Measurements from ENCODE around the gene RPF1.

Gene RPF1

GRCh38 chr1:84524590-84524989 lies 45.5 kb downstream of the RPF1 start:
- POLR2A ChIA-PET, result no interaction called here

GRCh38 chr1:84525779-84526178 lies 46.7 kb downstream of the RPF1 start:
- POLR2A ChIA-PET, result no interaction called here
- DNase-seq (ENCODE audit: extremely low spot score), result no peak
- CTCF ChIA-PET, result interaction anchor here (1.3 kb wide), 1 partner anchor 12 kb away, joined by 3 read pairs; no protein-coding TSS in a partner anchor

More at GRCh38 chr1:84524590-84524989, 45.5 kb downstream of the RPF1 start:
- no peak for DNase-seq (ENCODE audit: extremely low spot score)
- TF ChIP-seq SP1 (IDR thresholded peaks at IDR 0.05), result no peak
- TF ChIP-seq SUZ12 (IDR thresholded peaks at IDR 0.05), result no peak
- TF ChIP-seq FOXK2 (IDR thresholded peaks at IDR 0.05), result no peak
- CTCF ChIA-PET, result interaction anchor here (1.3 kb wide), 1 partner anchor 11 kb away, joined by 3 read pairs; no protein-coding TSS in a partner anchor

DNA sequence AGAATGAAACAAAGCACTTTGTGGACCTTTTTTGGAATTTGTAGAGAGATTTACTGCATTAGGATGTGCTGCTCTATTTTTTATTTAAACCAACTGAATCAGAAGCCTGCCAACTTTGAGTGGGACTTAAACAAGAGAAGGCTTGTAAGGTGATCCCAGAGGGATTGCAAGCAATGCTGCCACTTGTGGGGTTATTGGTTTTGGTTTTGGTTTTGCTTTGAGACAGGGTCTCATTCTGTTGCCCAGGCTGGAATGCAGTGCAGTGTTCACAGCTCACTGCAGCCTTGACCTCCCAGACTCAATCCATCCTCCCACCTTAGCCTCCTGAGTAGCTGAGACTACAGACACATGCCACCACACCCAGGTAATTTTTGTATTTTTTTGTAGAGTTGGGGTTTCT lies 59.5 kb downstream of the RPF1 start:
- ChIA-PET POLR2A (no interaction called here), CTCF (no interaction called here)
- DNase-seq (ENCODE audit: extremely low spot score), result no peak
- no peak for TF ChIP-seq L3MBTL2 (conservative IDR thresholded peaks at IDR 0.05)
- no peak for TF ChIP-seq CTBP1 (IDR thresholded peaks at IDR 0.05; ENCODE audit: borderline replicate concordance)
- TF ChIP-seq FOXA1 (IDR thresholded peaks at IDR 0.05), result no peak
- TF ChIP-seq FOXK2 (IDR thresholded peaks at IDR 0.05), result no peak
- TF ChIP-seq ARNT (IDR thresholded peaks at IDR 0.05), result no peak
- no peak for TF ChIP-seq ZNF384 (IDR thresholded peaks at IDR 0.05)

More at GRCh38 chr1:84525779-84526178, 46.7 kb downstream of the RPF1 start:
- TF ChIP-seq L3MBTL2 (conservative IDR thresholded peaks at IDR 0.05), result no peak
- TF ChIP-seq NFRKB (IDR thresholded peaks at IDR 0.05), result no peak
- no peak for TF ChIP-seq ELF4 (IDR thresholded peaks at IDR 0.05)
- TF ChIP-seq HDGF (IDR thresholded peaks at IDR 0.05; ENCODE audit: borderline replicate concordance), result no peak
- no peak for TF ChIP-seq ZNF384 (IDR thresholded peaks at IDR 0.05)
- TF ChIP-seq SP1 (IDR thresholded peaks at IDR 0.05), result no peak
- TF ChIP-seq LEF1 (IDR thresholded peaks at IDR 0.05; ENCODE audit: borderline replicate concordance), result no peak
- TF ChIP-seq, protein P1, sequence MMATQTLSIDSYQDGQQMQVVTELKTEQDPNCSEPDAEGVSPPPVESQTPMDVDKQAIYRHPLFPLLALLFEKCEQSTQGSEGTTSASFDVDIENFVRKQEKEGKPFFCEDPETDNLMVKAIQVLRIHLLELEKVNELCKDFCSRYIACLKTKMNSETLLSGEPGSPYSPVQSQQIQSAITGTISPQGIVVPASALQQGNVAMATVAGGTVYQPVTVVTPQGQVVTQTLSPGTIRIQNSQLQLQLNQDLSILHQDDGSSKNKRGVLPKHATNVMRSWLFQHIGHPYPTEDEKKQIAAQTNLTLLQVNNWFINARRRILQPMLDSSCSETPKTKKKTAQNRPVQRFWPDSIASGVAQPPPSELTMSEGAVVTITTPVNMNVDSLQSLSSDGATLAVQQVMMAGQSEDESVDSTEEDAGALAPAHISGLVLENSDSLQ (IDR thresholded peaks at IDR 0.05), result no peak
- TF ChIP-seq FOXM1 (IDR thresholded peaks at IDR 0.05; ENCODE audit: borderline replicate concordance), result no peak
- no peak for TF ChIP-seq SUZ12 (IDR thresholded peaks at IDR 0.05)
- no peak for TF ChIP-seq BHLHE40 (IDR thresholded peaks at IDR 0.05; ENCODE audit: borderline replicate concordance)
- no peak for TF ChIP-seq ARNT (IDR thresholded peaks at IDR 0.05)
- TF ChIP-seq FOXK2 (IDR thresholded peaks at IDR 0.05), result no peak

DNA sequence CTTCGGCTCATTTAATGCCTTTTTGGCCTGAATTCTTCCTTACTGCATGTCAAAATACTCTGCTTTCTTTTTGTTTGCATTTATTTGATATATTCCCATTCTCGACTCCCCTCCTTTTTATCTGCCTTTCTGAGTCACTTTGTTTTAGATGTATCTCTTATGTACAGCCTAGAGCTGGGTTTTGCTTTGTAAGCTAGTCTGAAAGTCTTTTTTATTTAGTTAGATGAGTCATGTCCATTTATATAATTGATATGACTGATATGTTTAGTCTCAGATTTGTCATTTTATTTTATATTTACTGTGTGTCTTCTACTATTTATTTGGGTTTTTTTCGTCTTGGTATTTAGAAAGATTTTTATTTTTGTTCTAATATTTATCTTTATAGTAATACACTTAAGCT lies 60.9 kb downstream of the RPF1 start:
- CTCF ChIA-PET, result interaction anchor here (0.6 kb wide), 2 partner anchors 13 to 57 kb away, joined by 3 to 4 read pairs; no protein-coding TSS in a partner anchor
- TF ChIP-seq LEF1 (IDR thresholded peaks at IDR 0.05; ENCODE audit: borderline replicate concordance) (no peak), ELF4 (IDR thresholded peaks at IDR 0.05) (no peak), L3MBTL2 (conservative IDR thresholded peaks at IDR 0.05) (no peak), HDGF (IDR thresholded peaks at IDR 0.05; ENCODE audit: borderline replicate concordance) (no peak), NFRKB (IDR thresholded peaks at IDR 0.05) (no peak), FOXK2 (IDR thresholded peaks at IDR 0.05) (no peak), SP1 (IDR thresholded peaks at IDR 0.05) (no peak), ARNT (IDR thresholded peaks at IDR 0.05) (no peak), FOXA1 (IDR thresholded peaks at IDR 0.05) (no peak), FOXM1 (IDR thresholded peaks at IDR 0.05; ENCODE audit: borderline replicate concordance) (no peak), SUZ12 (IDR thresholded peaks at IDR 0.05) (no peak), ZNF384 (IDR thresholded peaks at IDR 0.05) (no peak), CTBP1 (IDR thresholded peaks at IDR 0.05; ENCODE audit: borderline replicate concordance) (no peak), TARDBP (IDR thresholded peaks at IDR 0.05) (no peak), BHLHE40 (IDR thresholded peaks at IDR 0.05; ENCODE audit: borderline replicate concordance) (no peak)
- TF ChIP-seq, protein P1 (IDR thresholded peaks at IDR 0.05), result no peak
- POLR2A ChIA-PET, result interaction anchor here (0.8 to 1.2 kb wide), 3 partner anchors 33 to 60 kb away, joined by 4 to 7 read pairs (median 5); partner anchors contain the start of genes GNG5 and SPATA1
- DNase-seq (ENCODE audit: extremely low spot score), result no peak

DNA sequence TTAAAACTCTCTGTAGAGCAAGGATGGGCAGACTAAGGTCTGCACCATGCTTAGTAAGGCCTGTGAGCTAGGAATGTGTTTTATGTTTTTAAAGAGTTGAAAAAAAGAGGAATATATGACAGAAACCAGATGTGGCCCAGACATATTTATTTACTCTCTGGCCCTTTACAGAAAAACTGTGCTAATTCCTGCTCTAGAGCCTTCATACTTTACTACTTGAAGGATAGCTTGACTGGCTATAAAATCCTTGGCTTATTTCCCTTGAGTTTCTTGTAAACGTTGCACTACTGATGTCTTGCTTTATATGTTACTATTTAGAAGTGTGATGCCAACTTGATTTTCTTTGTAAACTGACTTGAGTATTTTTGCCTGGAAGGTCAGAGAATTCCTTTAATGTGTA lies 61.7 kb downstream of the RPF1 start:
- TF ChIP-seq SP1 (IDR thresholded peaks at IDR 0.05), result no peak
- TF ChIP-seq L3MBTL2 (conservative IDR thresholded peaks at IDR 0.05), result no peak
- TF ChIP-seq ZNF384 (IDR thresholded peaks at IDR 0.05), result no peak
- TF ChIP-seq, protein P1 (IDR thresholded peaks at IDR 0.05), result no peak
- TF ChIP-seq FOXM1 (IDR thresholded peaks at IDR 0.05; ENCODE audit: borderline replicate concordance), result no peak
- no peak for TF ChIP-seq FOXK2 (IDR thresholded peaks at IDR 0.05)
- no peak for TF ChIP-seq FOXA1 (IDR thresholded peaks at IDR 0.05)
- TF ChIP-seq ELF4 (IDR thresholded peaks at IDR 0.05), result no peak
- TF ChIP-seq TARDBP (IDR thresholded peaks at IDR 0.05), result no peak
- no peak for TF ChIP-seq BHLHE40 (IDR thresholded peaks at IDR 0.05; ENCODE audit: borderline replicate concordance)
- no peak for TF ChIP-seq CTBP1 (IDR thresholded peaks at IDR 0.05; ENCODE audit: borderline replicate concordance)
- no peak for DNase-seq (ENCODE audit: extremely low spot score)
- ChIA-PET POLR2A (interaction anchor here (0.8 to 1.2 kb wide), 3 partner anchors 33 to 61 kb away, joined by 4 to 7 read pairs (median 5); partner anchors contain the start of genes GNG5 and SPATA1), CTCF (interaction anchor here (0.6 kb wide), 2 partner anchors 14 to 58 kb away, joined by 3 to 4 read pairs; no protein-coding TSS in a partner anchor)

DNA sequence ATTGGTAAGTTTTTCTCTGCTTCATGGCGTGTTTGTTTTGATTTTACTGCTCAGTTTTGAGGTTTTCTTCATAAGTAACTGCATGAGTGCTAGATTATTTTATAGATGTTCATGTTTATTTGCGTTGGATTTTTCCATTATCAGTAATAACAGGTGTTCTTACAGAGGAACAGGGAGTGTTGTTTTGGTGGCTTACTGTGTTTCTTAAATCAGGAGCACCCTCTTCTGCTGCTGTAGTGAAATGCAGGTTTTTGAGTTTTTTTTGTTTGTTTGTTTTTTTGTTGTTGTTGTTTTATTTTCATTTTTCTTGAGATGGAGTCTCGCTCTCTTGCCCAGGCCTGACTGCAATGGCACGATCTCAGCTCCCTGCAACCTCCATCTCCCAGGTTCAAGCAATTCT lies 62.6 kb downstream of the RPF1 start:
- ChIA-PET POLR2A (no interaction called here), CTCF (interaction anchor here (0.6 to 0.9 kb wide), 2 partner anchors 11 to 63 kb away, joined by 3 read pairs; no protein-coding TSS in a partner anchor)
- no peak for DNase-seq (ENCODE audit: extremely low spot score)
- TF ChIP-seq CTBP1 (IDR thresholded peaks at IDR 0.05; ENCODE audit: borderline replicate concordance), result no peak
- no peak for TF ChIP-seq NFRKB (IDR thresholded peaks at IDR 0.05)
- TF ChIP-seq FOXK2 (IDR thresholded peaks at IDR 0.05), result no peak
- TF ChIP-seq ARNT (IDR thresholded peaks at IDR 0.05), result no peak
- TF ChIP-seq, protein P1 (IDR thresholded peaks at IDR 0.05), result no peak
- TF ChIP-seq LEF1 (IDR thresholded peaks at IDR 0.05; ENCODE audit: borderline replicate concordance), result no peak
- no peak for TF ChIP-seq SUZ12 (IDR thresholded peaks at IDR 0.05)
- no peak for TF ChIP-seq TARDBP (IDR thresholded peaks at IDR 0.05)
- TF ChIP-seq ELF4 (IDR thresholded peaks at IDR 0.05), result no peak
- no peak for TF ChIP-seq FOXA1 (IDR thresholded peaks at IDR 0.05)
- TF ChIP-seq L3MBTL2 (conservative IDR thresholded peaks at IDR 0.05), result no peak
